ENCODE results near the gene UPP2.

Gene UPP2

GRCh38 chr2:158128168-158128973, 26.7 kb downstream of the UPP2 start:
- no peaks in the 10 kb centered on the region for H3K9me3 ChIP-seq (ENCODE audit: severe bottlenecking)
- no peak overlapping the region for H3K4me3 ChIP-seq (ENCODE audit: severe bottlenecking)
- ATAC-seq (ENCODE audit: low read depth) (no peak), DNase-seq (ENCODE audit: low spot score) (no peak)
- no peaks in the 10 kb centered on the region for H3K4me1 ChIP-seq (ENCODE audit: insufficient read depth, poor library complexity, severe bottlenecking)
- TF ChIP-seq CTCF (IDR thresholded peaks at IDR 0.05; ENCODE audit: poor library complexity, severe bottlenecking), result no peak
- H3K27ac ChIP-seq (ENCODE audit: poor library complexity, severe bottlenecking), result no peak overlapping the region
- H3K27me3 ChIP-seq (ENCODE audit: insufficient read depth, poor library complexity, severe bottlenecking), result peaks cover 6% of the 10 kb centered on the region
- H3K36me3 ChIP-seq (ENCODE audit: low read depth), result no peaks in the 10 kb centered on the region

GRCh38 chr2:158129037-158129436, 27.4 kb downstream of the UPP2 start:
- ATAC-seq (ENCODE audit: low read depth) (no peak), DNase-seq (ENCODE audit: low spot score) (no peak)
- TF ChIP-seq CTCF (IDR thresholded peaks at IDR 0.05; ENCODE audit: poor library complexity, severe bottlenecking), result no peak
- Histone ChIP-seq H3K4me3 (ENCODE audit: severe bottlenecking) (no peak overlapping the region), H3K36me3 (ENCODE audit: low read depth) (no peaks in the 10 kb centered on the region), H3K27me3 (ENCODE audit: insufficient read depth, poor library complexity, severe bottlenecking) (peaks cover 6% of the 10 kb centered on the region), H3K4me1 (ENCODE audit: insufficient read depth, poor library complexity, severe bottlenecking) (no peaks in the 10 kb centered on the region), H3K9me3 (ENCODE audit: severe bottlenecking) (no peaks in the 10 kb centered on the region), H3K27ac (ENCODE audit: poor library complexity, severe bottlenecking) (no peak overlapping the region)

GRCh38 chr2:158130832-158131473, 29.3 kb downstream of the UPP2 start:
- no peak for TF ChIP-seq CTCF (IDR thresholded peaks at IDR 0.05; ENCODE audit: poor library complexity, severe bottlenecking)
- H3K4me3 ChIP-seq (ENCODE audit: severe bottlenecking), result no peak overlapping the region
- H3K27me3 ChIP-seq (ENCODE audit: insufficient read depth, poor library complexity, severe bottlenecking), result peaks cover 6% of the 10 kb centered on the region
- ATAC-seq (ENCODE audit: low read depth), result no peak
- DNase-seq (ENCODE audit: low spot score), result no peak
- no peaks in the 10 kb centered on the region for H3K4me1 ChIP-seq (ENCODE audit: insufficient read depth, poor library complexity, severe bottlenecking)
- H3K36me3 ChIP-seq (ENCODE audit: low read depth), result no peaks in the 10 kb centered on the region
- no peaks in the 10 kb centered on the region for H3K9me3 ChIP-seq (ENCODE audit: severe bottlenecking)
- no peak overlapping the region for H3K27ac ChIP-seq (ENCODE audit: poor library complexity, severe bottlenecking)

GRCh38 chr2:158131483-158131912, 29.8 kb downstream of the UPP2 start:
- H3K9me3 ChIP-seq (ENCODE audit: severe bottlenecking), result no peaks in the 10 kb centered on the region
- peaks cover 6% of the 10 kb centered on the region for H3K27me3 ChIP-seq (ENCODE audit: insufficient read depth, poor library complexity, severe bottlenecking)
- H3K36me3 ChIP-seq (ENCODE audit: low read depth), result no peaks in the 10 kb centered on the region
- no peak overlapping the region for H3K27ac ChIP-seq (ENCODE audit: poor library complexity, severe bottlenecking)
- no peak for DNase-seq (ENCODE audit: low spot score)
- H3K4me1 ChIP-seq (ENCODE audit: insufficient read depth, poor library complexity, severe bottlenecking), result no peaks in the 10 kb centered on the region
- H3K4me3 ChIP-seq (ENCODE audit: severe bottlenecking), result no peak overlapping the region
- no peak for ATAC-seq (ENCODE audit: low read depth)
- no peak for TF ChIP-seq CTCF (IDR thresholded peaks at IDR 0.05; ENCODE audit: poor library complexity, severe bottlenecking)

All from RWPE2 (cell line).